Neural cell (in vitro differentiated cells): ENCODE measurements around the gene NT5M. TPM values are rescaled to one million over a fixed set of nuclear protein-coding genes. Genes with fewer than 3 reads are reported as not detected.

Experiments
- H2AFZ ChIP-seq: fragments of 200-600, 300-800 bp; sonication (generic), shearing (Covaris generic); 2 replicates; pipeline ENCODE4 v1.6.0; 2014; ENCODE audit warnings: low read depth, mild to moderate bottlenecking, antibody characterized with exemption, low read length, moderate library complexity
- H3F3A ChIP-seq: fragments of 200-600 bp; shearing (Covaris generic); 2 replicates; pipeline ENCODE4 v1.6.1; 2016; ENCODE audit warnings: mild to moderate bottlenecking, moderate library complexity, mixed read lengths, antibody characterized with exemption, low read length; ENCODE audit not compliant: insufficient read depth, poor library complexity, severe bottlenecking
- H3K27ac ChIP-seq: fragments of 200-600, 300-800 bp; sonication (generic), shearing (Covaris generic); 2 replicates; pipeline ENCODE4 v1.5.1; 2014; ENCODE audit warnings: mild to moderate bottlenecking, low read length, moderate library complexity
- H3K27me3 ChIP-seq: fragments of 300-800, 200-600 bp; sonication (generic), shearing (Covaris generic); 2 replicates; pipeline ENCODE4 v1.6.0; 2014; ENCODE audit warnings: mild to moderate bottlenecking, low read depth, low read length, moderate library complexity; ENCODE audit not compliant: insufficient read depth
- H3K36me3 ChIP-seq: fragments of 300-800, 200-600 bp; sonication (generic), shearing (Covaris generic); 2 replicates; pipeline ENCODE4 v1.5.1; 2014; ENCODE audit warnings: mild to moderate bottlenecking, antibody characterized with exemption, low read length, moderate library complexity; ENCODE audit not compliant: insufficient read depth
- H3K4me2 ChIP-seq: fragments of 300-800, 200-600 bp; sonication (generic), shearing (Covaris generic); 2 replicates; pipeline ENCODE4 v1.6.0; 2014; ENCODE audit warnings: mild to moderate bottlenecking, low read length
- H3K4me3 ChIP-seq: fragments of 300-800, 200-600 bp; sonication (generic), shearing (Covaris generic); 2 replicates; pipeline ENCODE4 v1.5.1; 2014; ENCODE audit warnings: mild to moderate bottlenecking, low read length, moderate library complexity
- H3K79me2 ChIP-seq: fragments of 200-600 bp; shearing (Covaris generic); replicated peaks from 2 replicates; pipeline ENCODE4 v1.6.0; 2014; ENCODE audit warnings: mild to moderate bottlenecking, low read length, moderate library complexity; ENCODE audit not compliant: insufficient read depth
- H3K9ac ChIP-seq: fragments of 300-800, 200-600 bp; sonication (generic), shearing (Covaris generic); 2 replicates; pipeline ENCODE4 v1.6.1; 2016; ENCODE audit warnings: mild to moderate bottlenecking, low read length, mixed read lengths
- H3K9me2 ChIP-seq: fragments of 200-600 bp; shearing (Covaris generic); 2 replicates; pipeline ENCODE4 v1.6.1; 2016; ENCODE audit warnings: mild to moderate bottlenecking, low read length, mixed read lengths; ENCODE audit not compliant: insufficient read depth
- H3K9me3 ChIP-seq: fragments of 200-600, 300-800 bp; sonication (generic), shearing (Covaris generic); 2 replicates; pipeline ENCODE4 v1.6.1; 2016; ENCODE audit warnings: mild to moderate bottlenecking, mixed run types, low read length, moderate library complexity, mixed read lengths
- H4K20me1 ChIP-seq: fragments of 200-600 bp; shearing (Covaris generic); 2 replicates; pipeline ENCODE4 v1.6.1; 2016; ENCODE audit warnings: mild to moderate bottlenecking, mixed run types; ENCODE audit not compliant: insufficient read depth
- EP300 ChIP-seq: fragments of 450-650 bp; conservative IDR thresholded peaks from 2 replicates; pipeline ENCODE4 v1.6.1; 2014; ENCODE audit warnings: antibody characterized with exemption, mild to moderate bottlenecking, moderate library complexity; ENCODE audit not compliant: poor library complexity, severe bottlenecking
- EZH2 ChIP-seq: fragments of 200-600, 300-800 bp; shearing (Covaris generic), sonication (generic); IDR thresholded peaks from 2 replicates; pipeline ENCODE4 v1.6.1; 2014; ENCODE audit warnings: antibody characterized with exemption, low read length, borderline replicate concordance, mild to moderate bottlenecking; ENCODE audit not compliant: insufficient read depth, poor library complexity, severe bottlenecking
- MXI1 ChIP-seq: fragments of 450-650 bp; conservative IDR thresholded peaks from 2 replicates; pipeline ENCODE4 v1.6.1; 2014; ENCODE audit warnings: antibody characterized with exemption, mild to moderate bottlenecking; ENCODE audit not compliant: poor library complexity, severe bottlenecking
- POLR2AphosphoS5 ChIP-seq: IDR thresholded peaks from 2 replicates; pipeline ENCODE4 v1.6.1; 2012
- RAD21 ChIP-seq: fragments of 450-650 bp; conservative IDR thresholded peaks from 2 replicates; pipeline ENCODE4 v1.6.1; 2014; ENCODE audit warnings: antibody characterized with exemption, mild to moderate bottlenecking, moderate library complexity
- SMC3 ChIP-seq: fragments of 450-650 bp; conservative IDR thresholded peaks from 2 replicates; pipeline ENCODE4 v1.6.1; 2014; ENCODE audit warnings: antibody characterized with exemption, mild to moderate bottlenecking, moderate library complexity; ENCODE audit not compliant: poor library complexity
- TAF1 ChIP-seq: IDR thresholded peaks from 2 replicates; pipeline ENCODE4 v1.6.1; 2012; ENCODE audit warnings: low read depth
- polyA plus RNA-seq: library from polyadenylated mRNA; depleted of rRNA; stranded (reverse); fragments of >200 nt; gene quantifications from 2 replicates; pipeline ENCODE4 v1.2.3, GENCODE V29; 2014
- TF ChIP-seq, protein P1 (sequence below): IDR thresholded peaks from 2 replicates; pipeline ENCODE4 v1.6.1; 2012; ENCODE audit warnings: borderline replicate concordance
- TF ChIP-seq, protein P2 (sequence below): fragments of 450-650 bp; IDR thresholded peaks from 2 replicates; pipeline ENCODE4 v1.5.1; 2014; ENCODE audit warnings: antibody characterized with exemption, mild to moderate bottlenecking, moderate library complexity; ENCODE audit not compliant: poor library complexity, severe bottlenecking

The NT5M gene
- polyA plus RNA-seq, 1 donor from 2014 or later = 11.1 TPM

DNA sequence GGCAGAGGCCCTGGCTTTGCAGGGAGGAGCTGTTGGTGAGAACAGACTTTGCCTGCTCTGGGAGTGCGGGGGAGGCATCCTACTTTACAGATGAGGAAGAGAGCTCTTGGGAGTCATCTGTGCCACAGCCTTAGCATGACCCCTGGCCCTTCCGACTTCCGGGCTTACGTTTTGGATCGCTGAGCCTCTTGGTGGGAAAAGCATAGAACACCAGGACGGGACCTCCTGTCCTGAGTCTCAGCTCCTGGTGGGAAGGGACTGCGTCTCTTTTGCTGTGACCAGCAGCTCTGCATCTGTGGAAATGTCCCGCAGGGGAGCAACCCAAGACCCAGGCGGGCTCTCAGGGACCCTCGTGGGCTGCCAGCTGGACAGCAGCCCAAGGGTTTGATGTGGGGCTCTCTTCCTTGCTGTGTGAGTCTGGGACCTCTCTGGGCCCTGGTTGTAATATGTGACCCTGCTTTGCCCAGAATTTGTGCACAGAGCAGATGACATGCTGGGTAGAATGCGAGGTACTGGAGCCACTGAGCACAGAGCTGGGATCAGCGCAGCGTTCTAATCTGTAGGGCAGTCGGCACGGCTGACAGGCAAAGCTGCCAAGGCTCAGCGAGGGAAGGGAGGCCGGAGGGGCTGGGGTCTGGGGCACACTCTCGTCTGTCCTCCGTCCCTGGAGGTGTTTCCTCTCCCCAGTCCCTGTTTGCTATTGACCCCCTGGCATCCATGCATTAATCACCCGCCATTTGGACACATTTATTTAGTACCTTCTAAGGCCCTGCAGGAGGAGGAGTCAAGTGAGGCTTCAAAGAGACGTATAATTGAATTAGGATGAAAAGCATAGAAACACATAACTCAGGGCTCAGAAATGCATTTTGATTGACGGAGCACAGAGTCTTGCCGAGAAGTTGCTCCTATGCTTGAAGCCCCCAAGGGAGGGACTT, 64.0 kb downstream of the NT5M start:
- no peaks in the 10 kb centered on the region for H3K9me2 ChIP-seq
- no peaks in the 10 kb centered on the region for H4K20me1 ChIP-seq
- no peaks in the 10 kb centered on the region for H3K79me2 ChIP-seq
- H3K4me2 ChIP-seq = no peak overlapping the region
- TF ChIP-seq POLR2AphosphoS5 (no peak), EP300 (no peak), RAD21 (no peak), EZH2 (no peak), TAF1 (no peak)
- no peak overlapping the region for H3K4me3 ChIP-seq
- H3K27ac ChIP-seq = no peak overlapping the region
- no peaks in the 10 kb centered on the region for H3F3A ChIP-seq
- no peaks in the 10 kb centered on the region for H3K27me3 ChIP-seq
- H3K9me3 ChIP-seq = no peaks in the 10 kb centered on the region
- no peak overlapping the region for H2AFZ ChIP-seq
- H3K9ac ChIP-seq = no peak overlapping the region
- no peaks in the 10 kb centered on the region for H3K36me3 ChIP-seq

DNA sequence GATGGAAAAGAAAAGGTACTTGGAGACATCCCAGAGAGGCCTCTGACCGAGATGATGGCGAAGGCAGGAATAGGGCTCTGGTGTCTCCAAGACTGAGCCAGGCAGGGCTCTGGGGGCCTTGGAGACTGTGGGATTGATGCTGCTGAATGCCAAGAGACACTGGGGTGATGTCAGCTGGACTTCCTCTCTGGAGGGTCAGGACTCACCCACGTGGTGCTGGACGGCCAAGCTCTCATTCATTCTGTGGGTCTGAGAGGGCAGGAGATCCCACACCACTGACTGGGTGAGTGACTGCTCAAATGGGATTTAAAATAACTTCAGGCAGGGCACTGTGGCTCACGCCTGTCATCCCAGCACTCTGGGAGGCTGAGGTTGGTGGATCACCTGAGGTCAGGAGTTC, 64.8 kb downstream of the NT5M start:
- no peaks in the 10 kb centered on the region for H3K27me3 ChIP-seq
- no peak overlapping the region for H3K4me3 ChIP-seq
- no peaks in the 10 kb centered on the region for H4K20me1 ChIP-seq
- no peak overlapping the region for H3K9ac ChIP-seq
- no peaks in the 10 kb centered on the region for H3K79me2 ChIP-seq
- no peak overlapping the region for H2AFZ ChIP-seq
- H3K9me3 ChIP-seq = no peaks in the 10 kb centered on the region
- H3F3A ChIP-seq = no peaks in the 10 kb centered on the region
- no peak for TF ChIP-seq SMC3
- TF ChIP-seq, protein P1, sequence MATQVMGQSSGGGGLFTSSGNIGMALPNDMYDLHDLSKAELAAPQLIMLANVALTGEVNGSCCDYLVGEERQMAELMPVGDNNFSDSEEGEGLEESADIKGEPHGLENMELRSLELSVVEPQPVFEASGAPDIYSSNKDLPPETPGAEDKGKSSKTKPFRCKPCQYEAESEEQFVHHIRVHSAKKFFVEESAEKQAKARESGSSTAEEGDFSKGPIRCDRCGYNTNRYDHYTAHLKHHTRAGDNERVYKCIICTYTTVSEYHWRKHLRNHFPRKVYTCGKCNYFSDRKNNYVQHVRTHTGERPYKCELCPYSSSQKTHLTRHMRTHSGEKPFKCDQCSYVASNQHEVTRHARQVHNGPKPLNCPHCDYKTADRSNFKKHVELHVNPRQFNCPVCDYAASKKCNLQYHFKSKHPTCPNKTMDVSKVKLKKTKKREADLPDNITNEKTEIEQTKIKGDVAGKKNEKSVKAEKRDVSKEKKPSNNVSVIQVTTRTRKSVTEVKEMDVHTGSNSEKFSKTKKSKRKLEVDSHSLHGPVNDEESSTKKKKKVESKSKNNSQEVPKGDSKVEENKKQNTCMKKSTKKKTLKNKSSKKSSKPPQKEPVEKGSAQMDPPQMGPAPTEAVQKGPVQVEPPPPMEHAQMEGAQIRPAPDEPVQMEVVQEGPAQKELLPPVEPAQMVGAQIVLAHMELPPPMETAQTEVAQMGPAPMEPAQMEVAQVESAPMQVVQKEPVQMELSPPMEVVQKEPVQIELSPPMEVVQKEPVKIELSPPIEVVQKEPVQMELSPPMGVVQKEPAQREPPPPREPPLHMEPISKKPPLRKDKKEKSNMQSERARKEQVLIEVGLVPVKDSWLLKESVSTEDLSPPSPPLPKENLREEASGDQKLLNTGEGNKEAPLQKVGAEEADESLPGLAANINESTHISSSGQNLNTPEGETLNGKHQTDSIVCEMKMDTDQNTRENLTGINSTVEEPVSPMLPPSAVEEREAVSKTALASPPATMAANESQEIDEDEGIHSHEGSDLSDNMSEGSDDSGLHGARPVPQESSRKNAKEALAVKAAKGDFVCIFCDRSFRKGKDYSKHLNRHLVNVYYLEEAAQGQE = no peak
- no peak for TF ChIP-seq POLR2AphosphoS5
- no peaks in the 10 kb centered on the region for H3K9me2 ChIP-seq
- no peak overlapping the region for H3K27ac ChIP-seq
- H3K4me2 ChIP-seq = no peak overlapping the region
- no peaks in the 10 kb centered on the region for H3K36me3 ChIP-seq

DNA sequence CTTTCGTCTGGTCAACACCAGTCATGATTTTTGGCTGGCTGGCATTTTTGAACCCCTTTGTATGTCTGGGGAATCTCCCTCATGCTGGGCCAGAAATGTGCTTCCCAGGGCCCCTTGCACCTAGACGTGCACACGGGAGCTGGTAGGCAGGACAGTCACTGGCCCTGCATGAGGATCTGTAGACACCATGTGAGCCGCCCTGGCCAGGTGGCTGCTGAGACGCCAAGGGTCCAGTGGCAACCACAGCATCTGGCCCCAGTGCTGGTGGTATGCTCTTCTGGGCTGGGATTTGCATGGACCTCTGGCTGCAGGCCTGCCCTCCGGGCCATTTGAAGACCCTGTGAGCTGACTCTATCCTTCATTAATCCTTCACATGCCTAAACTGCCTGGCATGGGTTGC, 67.5 kb downstream of the NT5M start:
- no peak overlapping the region for H3K9ac ChIP-seq
- no peaks in the 10 kb centered on the region for H3F3A ChIP-seq
- H3K9me3 ChIP-seq = no peaks in the 10 kb centered on the region
- H3K4me3 ChIP-seq = no peak overlapping the region
- no peaks in the 10 kb centered on the region for H3K27me3 ChIP-seq
- no peaks in the 10 kb centered on the region for H3K79me2 ChIP-seq
- no peak overlapping the region for H2AFZ ChIP-seq
- no peaks in the 10 kb centered on the region for H3K9me2 ChIP-seq
- H4K20me1 ChIP-seq = no peaks in the 10 kb centered on the region
- TF ChIP-seq, protein P2, sequence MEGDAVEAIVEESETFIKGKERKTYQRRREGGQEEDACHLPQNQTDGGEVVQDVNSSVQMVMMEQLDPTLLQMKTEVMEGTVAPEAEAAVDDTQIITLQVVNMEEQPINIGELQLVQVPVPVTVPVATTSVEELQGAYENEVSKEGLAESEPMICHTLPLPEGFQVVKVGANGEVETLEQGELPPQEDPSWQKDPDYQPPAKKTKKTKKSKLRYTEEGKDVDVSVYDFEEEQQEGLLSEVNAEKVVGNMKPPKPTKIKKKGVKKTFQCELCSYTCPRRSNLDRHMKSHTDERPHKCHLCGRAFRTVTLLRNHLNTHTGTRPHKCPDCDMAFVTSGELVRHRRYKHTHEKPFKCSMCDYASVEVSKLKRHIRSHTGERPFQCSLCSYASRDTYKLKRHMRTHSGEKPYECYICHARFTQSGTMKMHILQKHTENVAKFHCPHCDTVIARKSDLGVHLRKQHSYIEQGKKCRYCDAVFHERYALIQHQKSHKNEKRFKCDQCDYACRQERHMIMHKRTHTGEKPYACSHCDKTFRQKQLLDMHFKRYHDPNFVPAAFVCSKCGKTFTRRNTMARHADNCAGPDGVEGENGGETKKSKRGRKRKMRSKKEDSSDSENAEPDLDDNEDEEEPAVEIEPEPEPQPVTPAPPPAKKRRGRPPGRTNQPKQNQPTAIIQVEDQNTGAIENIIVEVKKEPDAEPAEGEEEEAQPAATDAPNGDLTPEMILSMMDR = no peak
- TF ChIP-seq, protein P1 = no peak
- TF ChIP-seq SMC3 = no peak
- TF ChIP-seq EP300 = no peak
- TF ChIP-seq POLR2AphosphoS5 = no peak
- TF ChIP-seq TAF1 = no peak
- no peak for TF ChIP-seq MXI1
- H3K27ac ChIP-seq = no peak overlapping the region
- no peaks in the 10 kb centered on the region for H3K36me3 ChIP-seq
- H3K4me2 ChIP-seq = no peak overlapping the region
